ENCODE measurements around the gene SLC44A5. TPM values are rescaled to one million over a fixed set of nuclear protein-coding genes. Genes with fewer than 3 reads are reported as not detected.
"Not testable (repeated sequence)": the region's sequence is repeated elsewhere in the genome, so short reads cannot be mapped to it uniquely, and the experiment has no call there.

SLC44A5 gene
- total RNA-seq (ENCODE audit: unreplicated experiment), result 15.4 TPM
- long read RNA-seq, partial matches to known transcripts, result 0 of 3 reads
- long read RNA-seq, other reads (novel, unspliced or antisense), result 3 of 3 reads

GRCh38 chr1:75611014-75611413 is at the start of gene SLC44A5:
Gene SLC44A5 (minus strand): TSS chr1:75611114. CDS start chr1:75541447, 69,667 bp downstream.
- no peak for TF ChIP-seq CTCF (IDR thresholded peaks at IDR 0.05; ENCODE audit: partially characterized antibody, unreplicated experiment)
- Mint-ChIP-seq H3K27ac (ENCODE audit: unreplicated experiment) (no peak within 1 kb of the TSS), H3K9me3 (ENCODE audit: unreplicated experiment) (no peaks in the 10 kb centered on the region), H3K27me3 (ENCODE audit: unreplicated experiment) (peaks cover 10% of the 10 kb centered on the region), H3K4me3 (ENCODE audit: unreplicated experiment) (no peak within 1 kb of the TSS), H3K4me1 (ENCODE audit: low read depth, unreplicated experiment) (peaks cover 15% of the 10 kb centered on the region), H3K36me3 (ENCODE audit: unreplicated experiment) (no peaks in the 10 kb centered on the region)
- no peak for DNase-seq

GRCh38 chr1:75655931-75656330 is 45.0 kb upstream of the SLC44A5 start:
- Mint-ChIP-seq H3K27ac (ENCODE audit: unreplicated experiment) (no peak overlapping the region), H3K9me3 (ENCODE audit: unreplicated experiment) (no peaks in the 10 kb centered on the region), H3K36me3 (ENCODE audit: unreplicated experiment) (no peaks in the 10 kb centered on the region), H3K4me1 (ENCODE audit: low read depth, unreplicated experiment) (no peaks in the 10 kb centered on the region), H3K27me3 (ENCODE audit: unreplicated experiment) (no peaks in the 10 kb centered on the region), H3K4me3 (ENCODE audit: unreplicated experiment) (no peak overlapping the region)
- TF ChIP-seq CTCF (IDR thresholded peaks at IDR 0.05; ENCODE audit: partially characterized antibody, unreplicated experiment), result no peak
- no peak for DNase-seq

- not testable (repeated sequence) for DNase-seq; H3K4me1 Mint-ChIP-seq (ENCODE audit: low read depth, unreplicated experiment); H3K27me3 Mint-ChIP-seq (ENCODE audit: unreplicated experiment); H3K36me3 Mint-ChIP-seq (ENCODE audit: unreplicated experiment); H3K27ac Mint-ChIP-seq (ENCODE audit: unreplicated experiment); H3K4me3 Mint-ChIP-seq (ENCODE audit: unreplicated experiment); H3K9me3 Mint-ChIP-seq (ENCODE audit: unreplicated experiment)
Observed at GRCh38 chr1:75647183-75647582, 36.3 kb upstream of the SLC44A5 start.

GRCh38 chr1:75645153-75645552 is 34.2 kb upstream of the SLC44A5 start:
- H3K27ac Mint-ChIP-seq (ENCODE audit: unreplicated experiment); H3K36me3 Mint-ChIP-seq (ENCODE audit: unreplicated experiment); DNase-seq; H3K4me1 Mint-ChIP-seq (ENCODE audit: low read depth, unreplicated experiment); H3K9me3 Mint-ChIP-seq (ENCODE audit: unreplicated experiment); H3K4me3 Mint-ChIP-seq (ENCODE audit: unreplicated experiment); H3K27me3 Mint-ChIP-seq (ENCODE audit: unreplicated experiment): not testable (repeated sequence)

GRCh38 chr1:75643460-75643859 is 32.5 kb upstream of the SLC44A5 start:
- no peak for TF ChIP-seq CTCF (IDR thresholded peaks at IDR 0.05; ENCODE audit: partially characterized antibody, unreplicated experiment)
- Mint-ChIP-seq H3K27me3 (ENCODE audit: unreplicated experiment) (no peaks in the 10 kb centered on the region), H3K36me3 (ENCODE audit: unreplicated experiment) (no peaks in the 10 kb centered on the region), H3K9me3 (ENCODE audit: unreplicated experiment) (no peaks in the 10 kb centered on the region), H3K27ac (ENCODE audit: unreplicated experiment) (no peak overlapping the region), H3K4me3 (ENCODE audit: unreplicated experiment) (no peak overlapping the region), H3K4me1 (ENCODE audit: low read depth, unreplicated experiment) (no peaks in the 10 kb centered on the region)
- DNase-seq, result no peak

- Mint-ChIP-seq H3K27ac (ENCODE audit: unreplicated experiment) (no peak overlapping the region), H3K4me1 (ENCODE audit: low read depth, unreplicated experiment) (no peaks in the 10 kb centered on the region), H3K36me3 (ENCODE audit: unreplicated experiment) (no peaks in the 10 kb centered on the region), H3K4me3 (ENCODE audit: unreplicated experiment) (no peak overlapping the region), H3K9me3 (ENCODE audit: unreplicated experiment) (no peaks in the 10 kb centered on the region), H3K27me3 (ENCODE audit: unreplicated experiment) (no peaks in the 10 kb centered on the region)
- no peak for TF ChIP-seq CTCF (IDR thresholded peaks at IDR 0.05; ENCODE audit: partially characterized antibody, unreplicated experiment)
- DNase-seq, result no peak
Observed at GRCh38 chr1:75641325-75641724, 30.4 kb upstream of the SLC44A5 start.

Measured in glutamatergic neuron (in vitro differentiated cells).